GM12878 (cell line): Measurements from ENCODE around the gene KLF6.

Source experiments
- CTCF ChIP-seq, 3 experiments: IDR thresholded peaks in 2 of 3; conservative IDR thresholded peaks in 1 of 3; 2 replicates each; pipeline ENCODE4 v1.5.1; 2011; ENCODE audit warnings: low read depth in 3 of 3, low read length in 3 of 3, mild to moderate bottlenecking in 3 of 3, control low read depth in 2 of 3, moderate library complexity in 2 of 3, inconsistent platforms in 1 of 3, mixed read lengths in 1 of 3; ENCODE audit not compliant: control insufficient read depth in 2 of 3, insufficient read depth in 1 of 3; ENCODE audit errors: extremely low read depth in 1 of 3
- POLR2AphosphoS5 ChIP-seq: IDR thresholded peaks from 2 replicates; pipeline ENCODE4 v1.6.1; 2011; ENCODE audit warnings: mild to moderate bottlenecking, low read length, inconsistent platforms
- TF ChIP-seq, protein P1 (sequence below): IDR thresholded peaks from 2 replicates; pipeline ENCODE4 v1.6.1; 2012; ENCODE audit warnings: low read length, inconsistent platforms

- TF ChIP-seq CTCF (IDR thresholded peaks at IDR 0.05 in 2 of 3, conservative IDR thresholded peaks at IDR 0.05 in 1 of 3; ENCODE audit: control insufficient read depth in 2 of 3, extremely low read depth in 1 of 3, insufficient read depth in 1 of 3, low read depth in 3 of 3, low read length in 3 of 3) = no peak
- TF ChIP-seq POLR2AphosphoS5 = no peak
- TF ChIP-seq, protein P1, sequence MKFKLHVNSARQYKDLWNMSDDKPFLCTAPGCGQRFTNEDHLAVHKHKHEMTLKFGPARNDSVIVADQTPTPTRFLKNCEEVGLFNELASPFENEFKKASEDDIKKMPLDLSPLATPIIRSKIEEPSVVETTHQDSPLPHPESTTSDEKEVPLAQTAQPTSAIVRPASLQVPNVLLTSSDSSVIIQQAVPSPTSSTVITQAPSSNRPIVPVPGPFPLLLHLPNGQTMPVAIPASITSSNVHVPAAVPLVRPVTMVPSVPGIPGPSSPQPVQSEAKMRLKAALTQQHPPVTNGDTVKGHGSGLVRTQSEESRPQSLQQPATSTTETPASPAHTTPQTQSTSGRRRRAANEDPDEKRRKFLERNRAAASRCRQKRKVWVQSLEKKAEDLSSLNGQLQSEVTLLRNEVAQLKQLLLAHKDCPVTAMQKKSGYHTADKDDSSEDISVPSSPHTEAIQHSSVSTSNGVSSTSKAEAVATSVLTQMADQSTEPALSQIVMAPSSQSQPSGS = no peak
Observed at GRCh38 chr10:3772361-3773171, 12.4 kb downstream of the KLF6 start.
